Measurements from ENCODE around the gene TMEM256. TPM values are rescaled to one million over a fixed set of nuclear protein-coding genes. Genes with fewer than 3 reads are reported as not detected.

The TMEM256 gene
- total RNA-seq, 1 experiment from 2014 or later, result 55.4 TPM

- no peak overlapping the region for H3K4me3 ChIP-seq
- H2AFZ ChIP-seq, result no peak overlapping the region
- H3K79me2 ChIP-seq (ENCODE audit: low read depth), result no peaks in the 10 kb centered on the region
- BruUV-seq (replicated peaks), result no TSS peak
- H3K27me3 ChIP-seq (ENCODE audit: insufficient read depth, low read depth), result no peaks in the 10 kb centered on the region
- H3K36me3 ChIP-seq (ENCODE audit: low read depth), result no peaks in the 10 kb centered on the region
- H3K4me1 ChIP-seq (replicated peaks; ENCODE audit: insufficient read depth), result no peaks in the 10 kb centered on the region; the same call in 1 of the 2 replicates
- H3K27ac ChIP-seq, result no peak overlapping the region
- ChIA-PET CTCF (no interaction called here), POLR2A (ENCODE audit: unreplicated experiment) (no interaction called here)
- H3F3A ChIP-seq (ENCODE audit: insufficient read depth, low read depth), result no peaks in the 10 kb centered on the region
- TF ChIP-seq EZH2 (IDR thresholded peaks at IDR 0.05; ENCODE audit: low read depth), result no peak
- TF ChIP-seq CTCF (conservative IDR thresholded peaks at IDR 0.05), result no peak
- H3K9me3 ChIP-seq (ENCODE audit: insufficient read depth, low read depth), result no peaks in the 10 kb centered on the region
- no peak for DNase-seq
- H3K4me2 ChIP-seq, result no peak overlapping the region
- no peaks in the 10 kb centered on the region for H3K9me2 ChIP-seq (ENCODE audit: insufficient read depth)
- no peaks in the 10 kb centered on the region for H4K20me1 ChIP-seq (ENCODE audit: insufficient read depth)
- intact Hi-C loops (cut with micrococcal nuclease; ENCODE audit: unreplicated experiment), result no loop called here
Observed at GRCh38 chr17:7408863-7409262, 5.0 kb upstream of the TMEM256 start.

GRCh38 chr17:7408252-7408727, 4.4 kb upstream of the TMEM256 start:
- ChIA-PET POLR2A (ENCODE audit: unreplicated experiment) (no interaction called here), CTCF (no interaction called here)
- no peak overlapping the region for H3K27ac ChIP-seq
- no peak for DNase-seq
- no peaks in the 10 kb centered on the region for H3K79me2 ChIP-seq (ENCODE audit: low read depth)
- intact Hi-C loops (cut with micrococcal nuclease; ENCODE audit: unreplicated experiment), result no loop called here
- H3F3A ChIP-seq (ENCODE audit: insufficient read depth, low read depth), result no peaks in the 10 kb centered on the region
- no peak for TF ChIP-seq CTCF (conservative IDR thresholded peaks at IDR 0.05)
- TF ChIP-seq EZH2 (IDR thresholded peaks at IDR 0.05; ENCODE audit: low read depth), result no peak
- H3K9me2 ChIP-seq (ENCODE audit: insufficient read depth), result no peaks in the 10 kb centered on the region
- H3K4me3 ChIP-seq, result no peak overlapping the region
- H3K9me3 ChIP-seq (ENCODE audit: insufficient read depth, low read depth), result no peaks in the 10 kb centered on the region
- H4K20me1 ChIP-seq (ENCODE audit: insufficient read depth), result no peaks in the 10 kb centered on the region
- H2AFZ ChIP-seq, result no peak overlapping the region
- no peaks in the 10 kb centered on the region; the same call in 1 of the 2 replicates for H3K4me1 ChIP-seq (replicated peaks; ENCODE audit: insufficient read depth)
- H3K27me3 ChIP-seq (ENCODE audit: insufficient read depth, low read depth), result no peaks in the 10 kb centered on the region
- no peaks in the 10 kb centered on the region for H3K36me3 ChIP-seq (ENCODE audit: low read depth)
- BruUV-seq (replicated peaks), result no TSS peak
- no peak overlapping the region for H3K4me2 ChIP-seq

GRCh38 chr17:7407485-7408251, 3.8 kb upstream of the TMEM256 start, which contains the start of gene NLGN2:
NLGN2 (plus strand) TSS chr17:7407845; CDS start chr17:7408256, 411 bp downstream.
- CTCF ChIA-PET, result no interaction called here
- 0 out of 2 replicates have a peak, but pooled peaks cover 4% of the 10 kb centered on the region for H3K79me2 ChIP-seq (ENCODE audit: low read depth)
- H3K36me3 ChIP-seq (ENCODE audit: low read depth), result no peaks in the 10 kb centered on the region
- H2AFZ ChIP-seq, result no peak within 1 kb of the TSS
- H3K9me3 ChIP-seq (ENCODE audit: insufficient read depth, low read depth), result no peaks in the 10 kb centered on the region
- no peak within 1 kb of the TSS for H3K27ac ChIP-seq
- H4K20me1 ChIP-seq (ENCODE audit: insufficient read depth), result no peaks in the 10 kb centered on the region
- no TSS peak for BruUV-seq (replicated peaks)
- POLR2A ChIA-PET (ENCODE audit: unreplicated experiment), result no interaction called here
- intact Hi-C loops (cut with micrococcal nuclease; ENCODE audit: unreplicated experiment), result no loop called here
- H3K4me1 ChIP-seq (replicated peaks; ENCODE audit: insufficient read depth), result peaks cover 4% of the 10 kb centered on the region
- H3F3A ChIP-seq (ENCODE audit: insufficient read depth, low read depth), result no peaks in the 10 kb centered on the region
- H3K4me2 ChIP-seq, result no peak within 1 kb of the TSS
- no peaks in the 10 kb centered on the region for H3K9me2 ChIP-seq (ENCODE audit: insufficient read depth)
- no peaks in the 10 kb centered on the region for H3K27me3 ChIP-seq (ENCODE audit: insufficient read depth, low read depth)
- H3K4me3 ChIP-seq, result no peak within 1 kb of the TSS
- TF ChIP-seq EZH2 (IDR thresholded peaks at IDR 0.05; ENCODE audit: low read depth) (no peak), CTCF (conservative IDR thresholded peaks at IDR 0.05) (no peak)
- no peak for DNase-seq
